Measurements from ENCODE around the gene FAM83D. TPM values are rescaled to one million over a fixed set of nuclear protein-coding genes. Genes with fewer than 3 reads are reported as not detected.

Gene FAM83D
- total RNA-seq, 4 donors from 2014 or later: 3.9 to 15.8 (median 11.6) TPM

DNA sequence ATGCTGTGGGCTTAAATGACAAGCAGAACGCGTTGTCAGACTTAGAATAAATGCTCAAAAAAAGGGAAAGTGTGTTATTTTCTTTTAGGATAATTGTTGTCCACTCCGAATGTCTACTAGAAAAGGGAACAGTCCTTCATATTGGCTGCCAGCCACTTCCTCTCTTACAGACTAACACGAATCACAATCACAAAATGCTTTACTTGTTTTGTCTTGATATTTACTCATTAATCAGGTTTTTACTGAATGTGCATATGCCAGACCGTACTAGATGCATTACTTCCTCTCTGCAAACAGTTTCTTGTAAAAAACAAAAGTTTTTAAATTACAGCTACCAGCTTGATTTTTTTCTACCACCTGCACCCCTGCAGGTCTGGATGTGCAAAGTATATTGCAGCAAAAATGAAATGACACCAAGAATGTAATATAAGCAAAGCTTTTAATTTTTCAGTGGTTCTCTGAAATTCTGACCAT lies 36.7 kb downstream of the FAM83D start:
- Histone ChIP-seq H3K9me3 (no peaks in the 10 kb centered on the region), H3K27me3 (no peaks in the 10 kb centered on the region), H3K36me3 (peaks cover 3% of the 10 kb centered on the region), H3K4me1 (peaks cover 15% of the 10 kb centered on the region), H3K27ac (no peak overlapping the region), H3K4me3 (peak overlapping the region; percentile 85)
- WGBS: 3% methylated on average over 5 of the region's 5 CpGs
- TF ChIP-seq, protein P1, sequence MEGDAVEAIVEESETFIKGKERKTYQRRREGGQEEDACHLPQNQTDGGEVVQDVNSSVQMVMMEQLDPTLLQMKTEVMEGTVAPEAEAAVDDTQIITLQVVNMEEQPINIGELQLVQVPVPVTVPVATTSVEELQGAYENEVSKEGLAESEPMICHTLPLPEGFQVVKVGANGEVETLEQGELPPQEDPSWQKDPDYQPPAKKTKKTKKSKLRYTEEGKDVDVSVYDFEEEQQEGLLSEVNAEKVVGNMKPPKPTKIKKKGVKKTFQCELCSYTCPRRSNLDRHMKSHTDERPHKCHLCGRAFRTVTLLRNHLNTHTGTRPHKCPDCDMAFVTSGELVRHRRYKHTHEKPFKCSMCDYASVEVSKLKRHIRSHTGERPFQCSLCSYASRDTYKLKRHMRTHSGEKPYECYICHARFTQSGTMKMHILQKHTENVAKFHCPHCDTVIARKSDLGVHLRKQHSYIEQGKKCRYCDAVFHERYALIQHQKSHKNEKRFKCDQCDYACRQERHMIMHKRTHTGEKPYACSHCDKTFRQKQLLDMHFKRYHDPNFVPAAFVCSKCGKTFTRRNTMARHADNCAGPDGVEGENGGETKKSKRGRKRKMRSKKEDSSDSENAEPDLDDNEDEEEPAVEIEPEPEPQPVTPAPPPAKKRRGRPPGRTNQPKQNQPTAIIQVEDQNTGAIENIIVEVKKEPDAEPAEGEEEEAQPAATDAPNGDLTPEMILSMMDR (IDR thresholded peaks at IDR 0.05): no peak
- TF ChIP-seq POLR2A (IDR thresholded peaks at IDR 0.05) (no peak), EP300 (IDR thresholded peaks at IDR 0.05) (no peak), POLR2AphosphoS5 (IDR thresholded peaks at IDR 0.05) (no peak)
- DNase-seq (ENCODE audit: low spot score in 2 of 2): no peak

DNA sequence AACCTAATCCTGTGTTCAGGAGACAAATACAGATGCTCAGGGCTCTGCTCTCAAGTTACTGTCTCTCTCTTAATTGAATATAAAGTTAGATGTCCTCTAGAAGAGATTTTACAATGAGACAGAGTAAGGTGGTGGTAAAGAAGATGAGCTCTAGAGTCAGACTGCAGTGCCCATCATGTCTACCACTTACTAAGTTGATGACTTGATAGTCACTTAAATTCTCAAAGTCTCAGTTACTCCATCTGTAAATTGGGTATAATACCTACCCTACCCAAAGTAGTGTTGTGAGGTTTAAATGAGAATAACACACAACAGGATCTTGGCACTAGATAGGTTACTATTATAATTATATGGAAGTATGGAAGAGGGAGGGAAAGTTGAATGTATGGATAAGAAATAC lies 37.5 kb downstream of the FAM83D start:
- peaks cover 3% of the 10 kb centered on the region for H3K36me3 ChIP-seq
- no peak overlapping the region for H3K27ac ChIP-seq
- H3K4me1 ChIP-seq: peaks cover 15% of the 10 kb centered on the region
- TF ChIP-seq POLR2A (IDR thresholded peaks at IDR 0.05) (no peak), POLR2AphosphoS5 (IDR thresholded peaks at IDR 0.05) (no peak), EP300 (IDR thresholded peaks at IDR 0.05) (no peak)
- TF ChIP-seq, protein P1 (IDR thresholded peaks at IDR 0.05): no peak
- no peak for DNase-seq (ENCODE audit: low spot score in 2 of 2)
- H3K4me3 ChIP-seq: no peak overlapping the region
- H3K27me3 ChIP-seq: no peaks in the 10 kb centered on the region
- no peaks in the 10 kb centered on the region for H3K9me3 ChIP-seq

DNA sequence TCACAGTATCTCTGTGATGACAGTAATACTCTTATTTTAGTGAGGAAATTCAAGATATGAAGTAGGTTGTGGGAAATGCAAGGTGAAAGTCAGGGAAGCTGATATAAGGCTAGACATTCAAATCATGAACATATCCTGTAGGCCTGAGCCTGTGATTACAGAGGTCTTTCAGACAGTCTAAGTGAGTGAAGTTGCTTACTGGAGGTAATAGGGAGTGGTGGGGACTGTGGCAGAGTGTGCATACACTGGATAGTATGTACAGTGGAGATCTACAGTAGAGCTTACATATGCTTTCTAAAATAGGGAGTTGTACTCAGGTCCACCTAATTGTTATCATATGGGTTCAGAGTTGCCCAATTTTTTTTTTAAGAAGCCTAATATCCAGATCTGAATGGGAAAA lies 39.0 kb downstream of the FAM83D start:
- Histone ChIP-seq H3K27ac (no peak overlapping the region), H3K4me3 (no peak overlapping the region), H3K27me3 (no peaks in the 10 kb centered on the region), H3K9me3 (no peaks in the 10 kb centered on the region), H3K4me1 (peaks cover 15% of the 10 kb centered on the region), H3K36me3 (peaks cover 16% of the 10 kb centered on the region)
- DNase-seq (ENCODE audit: low spot score in 2 of 2): no peak
- TF ChIP-seq POLR2A (IDR thresholded peaks at IDR 0.05) (no peak), POLR2AphosphoS5 (IDR thresholded peaks at IDR 0.05) (no peak), EP300 (IDR thresholded peaks at IDR 0.05) (no peak)
- TF ChIP-seq, protein P1 (IDR thresholded peaks at IDR 0.05): no peak

DNA sequence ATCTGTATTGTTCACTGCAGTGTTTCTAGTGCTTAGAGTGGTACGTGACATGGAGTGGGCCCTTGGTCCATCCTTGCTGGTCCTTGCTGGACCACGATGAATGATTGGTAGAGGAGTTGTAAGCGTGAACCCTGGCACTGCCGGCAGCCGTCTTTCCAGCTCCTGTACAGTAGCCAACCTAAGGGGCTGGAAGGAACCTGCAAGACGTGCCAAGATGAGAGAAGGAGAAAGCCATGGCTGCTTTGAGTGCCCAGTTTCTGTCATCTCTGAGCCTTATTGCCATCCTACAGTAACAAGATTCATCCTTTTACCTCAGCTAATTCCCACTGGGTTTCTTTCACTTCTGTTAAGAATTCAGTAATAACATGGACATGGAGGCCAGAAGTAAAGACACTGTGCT lies 41.9 kb downstream of the FAM83D start:
- no peak for DNase-seq (ENCODE audit: low spot score in 2 of 2)
- Histone ChIP-seq H3K4me3 (no peak overlapping the region), H3K27ac (no peak overlapping the region), H3K27me3 (no peaks in the 10 kb centered on the region), H3K4me1 (peaks cover 4% of the 10 kb centered on the region), H3K36me3 (peaks cover 29% of the 10 kb centered on the region), H3K9me3 (no peaks in the 10 kb centered on the region)
- WGBS: 83% methylated on average over 6 of the region's 6 CpGs
- TF ChIP-seq EP300 (IDR thresholded peaks at IDR 0.05) (no peak), POLR2A (IDR thresholded peaks at IDR 0.05) (no peak), POLR2AphosphoS5 (IDR thresholded peaks at IDR 0.05) (no peak)
- TF ChIP-seq, protein P1 (IDR thresholded peaks at IDR 0.05): no peak

DNA sequence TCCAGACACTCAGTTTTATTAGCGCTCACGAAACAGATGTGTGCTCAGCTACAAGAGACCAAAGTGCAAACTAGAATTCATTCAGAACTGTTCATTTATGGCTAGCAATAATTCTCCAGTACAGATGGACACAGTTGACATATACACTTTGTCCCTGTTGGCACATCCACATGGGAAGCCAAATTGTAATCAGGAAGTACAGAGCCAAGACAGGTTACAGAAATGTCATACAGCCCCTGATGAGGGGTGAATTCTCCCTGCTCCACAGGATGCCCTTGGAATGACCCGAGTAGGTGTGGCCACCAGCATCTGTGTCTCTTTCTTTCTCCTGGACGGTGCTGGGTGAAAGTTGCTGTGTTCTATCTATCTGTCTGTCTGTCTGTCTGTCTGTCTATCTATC lies 43.5 kb downstream of the FAM83D start:
- no peaks in the 10 kb centered on the region for H3K4me1 ChIP-seq
- H3K4me3 ChIP-seq: no peak overlapping the region
- no peak for TF ChIP-seq POLR2AphosphoS5 (IDR thresholded peaks at IDR 0.05)
- TF ChIP-seq, protein P1 (IDR thresholded peaks at IDR 0.05): no peak
- no peak for TF ChIP-seq EP300 (IDR thresholded peaks at IDR 0.05)
- TF ChIP-seq POLR2A (IDR thresholded peaks at IDR 0.05): no peak
- DNase-seq (ENCODE audit: low spot score in 2 of 2): no peak
- no peaks in the 10 kb centered on the region for H3K9me3 ChIP-seq
- H3K36me3 ChIP-seq: peaks cover 34% of the 10 kb centered on the region
- H3K27ac ChIP-seq: no peak overlapping the region
- H3K27me3 ChIP-seq: no peaks in the 10 kb centered on the region
- 85% methylated on average over 4 of the region's 4 CpGs for WGBS
